BE2C (cell line): ENCODE results near the gene TMEM14B.

ENCODE experiments used
- DNase-seq: peaks from one replicate; pipeline ENCODE4 v3.0.0-alpha.2; 2020
- H3K27me3 ChIP-seq: fragments of 250-450 bp; sonication (Bioruptor Pico); 2 replicates; pipeline ENCODE4 v1.5.1; 2020; ENCODE audit warnings: mild to moderate bottlenecking
- H3K36me3 ChIP-seq: fragments of 250-450 bp; sonication (Bioruptor Pico); 2 replicates; pipeline ENCODE4 v1.5.1; 2020; ENCODE audit warnings: mild to moderate bottlenecking
- H3K4me1 ChIP-seq: fragments of 250-450 bp; sonication (Bioruptor Pico); 2 replicates; pipeline ENCODE4 v1.5.1; 2020
- H3K4me3 ChIP-seq: 2 replicates; pipeline ENCODE4 v1.5.1; 2011; ENCODE audit warnings: low read depth, low read length
- H3K9me3 ChIP-seq: fragments of 250-450 bp; sonication (Bioruptor Pico); 2 replicates; pipeline ENCODE4 v1.5.1; 2020
- CTCF ChIP-seq: IDR thresholded peaks from 2 replicates; pipeline ENCODE4 v1.5.1; 2012; ENCODE audit warnings: mild to moderate bottlenecking, low read depth, low read length

TMEM14B gene

DNA sequence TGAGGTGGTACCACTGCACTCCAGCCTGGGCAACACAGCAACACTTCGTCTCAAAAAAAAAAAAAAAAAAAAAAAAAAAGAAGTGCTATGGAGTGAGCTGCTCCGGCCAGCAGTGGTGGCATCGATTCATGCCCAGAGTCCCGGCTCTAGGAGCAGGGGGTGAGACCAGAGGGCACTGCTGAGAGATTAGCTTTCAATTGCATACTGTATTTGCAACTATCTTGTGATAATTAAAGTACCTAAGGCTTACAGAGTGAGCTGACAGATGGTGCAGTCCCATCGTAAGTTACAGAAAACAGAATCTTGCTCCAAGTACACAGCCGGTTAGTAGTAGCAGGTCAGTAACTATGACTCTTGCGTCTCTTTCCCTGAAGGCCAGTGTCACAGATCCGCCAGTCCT, 31.5 kb downstream of the TMEM14B start:
- no peaks in the 10 kb centered on the region for H3K9me3 ChIP-seq
- H3K36me3 ChIP-seq, result no peaks in the 10 kb centered on the region
- H3K4me1 ChIP-seq, result no peaks in the 10 kb centered on the region
- no peaks in the 10 kb centered on the region for H3K27me3 ChIP-seq
- no peak overlapping the region for H3K4me3 ChIP-seq
- DNase-seq, result no peak
- TF ChIP-seq CTCF, result no peak

GRCh38 chr6:10791673-10792072, 44.1 kb downstream of the TMEM14B start:
- H3K36me3 ChIP-seq, result no peaks in the 10 kb centered on the region
- TF ChIP-seq CTCF, result no peak

GRCh38 chr6:10792101-10792500, 44.5 kb downstream of the TMEM14B start:
- DNase-seq, result no peak
- H3K36me3 ChIP-seq, result no peaks in the 10 kb centered on the region
- no peak for TF ChIP-seq CTCF
- H3K4me3 ChIP-seq, result no peak overlapping the region
- no peaks in the 10 kb centered on the region for H3K27me3 ChIP-seq
- H3K4me1 ChIP-seq, result no peaks in the 10 kb centered on the region
- H3K9me3 ChIP-seq, result no peaks in the 10 kb centered on the region

More at GRCh38 chr6:10791673-10792072, 44.1 kb downstream of the TMEM14B start:
- Histone ChIP-seq H3K4me3 (no peak overlapping the region), H3K27me3 (no peaks in the 10 kb centered on the region), H3K9me3 (no peaks in the 10 kb centered on the region), H3K4me1 (no peaks in the 10 kb centered on the region)
- DNase-seq, result no peak

DNA sequence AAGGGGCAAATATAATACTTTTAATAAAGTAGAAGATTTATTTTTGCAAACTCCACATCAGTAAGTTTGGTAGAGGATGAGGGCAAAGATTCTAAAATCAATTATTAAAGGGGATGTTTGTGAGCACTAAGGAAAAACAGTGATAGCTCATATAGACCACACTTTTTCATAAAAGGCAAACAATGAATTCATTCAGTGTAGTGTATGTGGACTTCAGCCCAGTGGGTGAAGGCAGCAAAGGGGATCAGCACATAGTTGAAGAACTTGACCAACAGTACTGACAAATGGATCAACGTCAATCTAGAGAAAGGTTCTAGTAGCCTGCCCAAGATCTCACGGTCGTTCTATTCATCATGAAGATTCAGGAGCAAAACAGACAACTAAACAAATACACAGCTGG, 45.4 kb downstream of the TMEM14B start:
- H3K4me1 ChIP-seq, result no peaks in the 10 kb centered on the region
- H3K9me3 ChIP-seq, result no peaks in the 10 kb centered on the region
- H3K4me3 ChIP-seq, result no peak overlapping the region
- no peak for DNase-seq
- no peaks in the 10 kb centered on the region for H3K27me3 ChIP-seq
- TF ChIP-seq CTCF, result no peak
- no peaks in the 10 kb centered on the region for H3K36me3 ChIP-seq

GRCh38 chr6:10793695-10794094, 46.1 kb downstream of the TMEM14B start:
- TF ChIP-seq CTCF, result no peak
- Histone ChIP-seq H3K4me3 (no peak overlapping the region), H3K27me3 (no peaks in the 10 kb centered on the region), H3K4me1 (no peaks in the 10 kb centered on the region), H3K36me3 (no peaks in the 10 kb centered on the region), H3K9me3 (no peaks in the 10 kb centered on the region)
- no peak for DNase-seq

GRCh38 chr6:10794239-10794638, 46.6 kb downstream of the TMEM14B start:
- no peak for DNase-seq
- Histone ChIP-seq H3K9me3 (no peaks in the 10 kb centered on the region), H3K36me3 (no peaks in the 10 kb centered on the region), H3K4me1 (no peaks in the 10 kb centered on the region), H3K27me3 (no peaks in the 10 kb centered on the region), H3K4me3 (no peak overlapping the region)
- no peak for TF ChIP-seq CTCF
